Small intestine (tissue), 7 donors: ENCODE measurements around the gene CD244. TPM values are rescaled to one million over a fixed set of nuclear protein-coding genes. Genes with fewer than 3 reads are reported as not detected.
"Not testable (repeated sequence)": the region's sequence is repeated elsewhere in the genome, so short reads cannot be mapped to it uniquely, and the experiment has no call there.

Experiments used
- DNase-seq, 2 donors: peaks; one replicate each; pipeline versions ENCODE4 v3.0.0 to v3.0.0-alpha.2; 2013
- FAIRE-seq: peaks from 2 replicates; lab custom pipeline; 2012; peaks lifted over from hg19 to GRCh38; lab: Jason Lieb, UNC
- H3K27ac ChIP-seq, 3 donors: one replicate each; pipeline ENCODE4 v1.5.1; 2013; ENCODE audit warnings: low read length in 2 of 3, mild to moderate bottlenecking in 2 of 3, control low read depth in 1 of 3, inconsistent platforms in 1 of 3, low read depth in 1 of 3, moderate library complexity in 1 of 3
- H3K27me3 ChIP-seq, 3 donors: one replicate each; pipeline ENCODE4 v1.6.1; 2013; ENCODE audit warnings: low read length in 3 of 3, inconsistent platforms in 1 of 3; ENCODE audit not compliant: control insufficient read depth in 3 of 3, insufficient read depth in 3 of 3
- H3K36me3 ChIP-seq, 3 donors: one replicate each; pipeline ENCODE4 v1.6.1; 2013; ENCODE audit warnings: low read length in 3 of 3, inconsistent platforms in 1 of 3, low read depth in 1 of 3, mild to moderate bottlenecking in 1 of 3, moderate library complexity in 1 of 3; ENCODE audit not compliant: control insufficient read depth in 3 of 3, insufficient read depth in 2 of 3
- H3K4me1 ChIP-seq, 3 donors: one replicate each; pipeline ENCODE4 v1.6.1; 2013; ENCODE audit warnings: low read length in 2 of 3, inconsistent platforms in 1 of 3, low read depth in 1 of 3, mild to moderate bottlenecking in 1 of 3, moderate library complexity in 1 of 3; ENCODE audit not compliant: control insufficient read depth in 3 of 3, insufficient read depth in 2 of 3
- H3K4me3 ChIP-seq, 3 donors: one replicate each; pipeline ENCODE4 v1.5.1; 2013; ENCODE audit warnings: low read length in 3 of 3, control low read depth in 1 of 3, inconsistent platforms in 1 of 3, low read depth in 1 of 3, mild to moderate bottlenecking in 1 of 3, moderate library complexity in 1 of 3
- H3K9me3 ChIP-seq, 2 donors: one replicate each; pipeline ENCODE4 v1.6.1; 2013; ENCODE audit warnings: low read depth in 1 of 2, low read length in 1 of 2; ENCODE audit not compliant: control insufficient read depth in 2 of 2, insufficient read depth in 1 of 2
- WGBS, 3 donors: extraction: QIAGEN DNeasy Blood & Tissue Kit; methylation state at CpG; one replicate each; pipeline ENCODE4 v1.1.7; 2013; 5-methylcytosine and 5-hydroxymethylcytosine counted together
- polyA plus RNA-seq, 4 donors: library from polyadenylated mRNA; stranded (reverse) in 3 of 4; unstranded in 1 of 4; fragments of 200-250 nt in 3 of 4; fragments of 120-200 nt in 1 of 4; gene quantifications; one replicate each; pipeline versions ENCODE4 v1.2.1 to v1.2.3, GENCODE V29; 2013
- donor health status: healthy with polysubstance abuse.
- donor health status: control.
- donor health status: control.
- donor health status: Bipolar disorder and iron deficiency.
- donor health status: healthy.

Gene CD244
- polyA plus RNA-seq, 4 donors = 0.39 to 3.2 (median 1.1) TPM

- not testable (repeated sequence) for H3K4me1 ChIP-seq, H3K36me3 ChIP-seq, H3K4me3 ChIP-seq, FAIRE-seq, H3K9me3 ChIP-seq, H3K27ac ChIP-seq, DNase-seq, H3K27me3 ChIP-seq
- 61 to 80% (median 79%) methylated on average over 1 of the region's 1 CpG for WGBS, 3 donors
Measured at GRCh38 chr1:160902251-160902650, 39.6 kb upstream of the CD244 start.

DNA sequence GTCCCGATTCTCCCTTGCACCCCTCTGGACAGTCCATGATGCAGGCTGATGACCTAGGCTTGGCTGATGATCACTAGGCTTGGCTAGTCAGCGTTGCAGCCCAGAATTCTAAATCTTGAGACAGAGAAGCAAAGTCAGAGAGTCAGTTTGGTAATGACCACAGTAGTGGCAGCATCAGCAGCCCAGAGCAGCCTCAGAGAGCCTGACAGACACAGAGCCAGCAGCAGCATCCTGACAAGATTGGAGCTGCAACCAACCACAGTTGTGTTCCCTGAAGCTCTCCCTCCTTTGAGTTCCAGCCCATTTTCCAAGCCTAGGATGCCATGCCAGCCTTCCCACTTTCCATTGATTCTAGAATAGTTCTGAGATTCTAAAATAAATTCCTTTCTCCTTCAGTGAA, 39.1 kb upstream of the CD244 start:
- Histone ChIP-seq H3K36me3 (no peaks in the 10 kb centered on the region), H3K27me3 (no peaks in the 10 kb centered on the region), H3K9me3 (no peaks in the 10 kb centered on the region), H3K27ac (no peak overlapping the region), H3K4me3 (no peak overlapping the region), H3K4me1 (peaks cover 0 to 5% (median 2%) of the 10 kb centered on the region in 3 donors)
- DNase-seq (no peak), FAIRE-seq (no peak)
- 81 to 86% (median 82%) methylated on average over 2 of the region's 2 CpGs for WGBS, 3 donors

DNA sequence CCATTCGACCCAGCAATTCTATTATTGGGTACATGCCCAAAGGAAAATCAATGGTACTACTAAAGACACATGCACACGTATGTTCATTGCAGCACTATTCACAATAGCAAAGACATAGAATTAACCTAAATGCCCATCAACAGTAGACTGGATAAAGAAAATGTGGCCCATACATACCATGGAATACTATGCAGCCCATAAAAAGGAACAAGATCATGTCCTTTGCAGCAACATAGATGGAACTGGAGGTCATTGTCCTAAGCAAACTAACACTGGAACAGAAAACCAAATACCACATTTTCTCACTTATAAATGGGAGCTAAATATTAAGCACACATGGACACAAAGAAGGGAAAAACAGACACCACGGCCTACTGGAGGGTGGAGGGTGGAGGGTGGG, 38.0 kb upstream of the CD244 start:
- not testable (repeated sequence) for H3K9me3 ChIP-seq, H3K4me1 ChIP-seq, H3K36me3 ChIP-seq, H3K27me3 ChIP-seq, H3K4me3 ChIP-seq, DNase-seq, H3K27ac ChIP-seq, FAIRE-seq
- 66 to 88% (median 67%) methylated on average over 3 of the region's 3 CpGs for WGBS, 3 donors

GRCh38 chr1:160894368-160895135, 31.9 kb upstream of the CD244 start:
- DNase-seq, H3K36me3 ChIP-seq, H3K4me3 ChIP-seq, H3K27ac ChIP-seq, FAIRE-seq, H3K4me1 ChIP-seq, H3K27me3 ChIP-seq, H3K9me3 ChIP-seq: not testable (repeated sequence)
- 94 to 97% (median 95%) methylated on average over 18 of the region's 18 CpGs for WGBS, 3 donors

- Histone ChIP-seq H3K27ac (no peak overlapping the region), H3K36me3 (no peaks in the 10 kb centered on the region), H3K4me1 (no peaks in the 10 kb centered on the region), H3K4me3 (no peak overlapping the region), H3K9me3 (peaks cover 0 to 8% of the 10 kb centered on the region in 2 donors), H3K27me3 (peaks cover 0 to 1% (median 0%) of the 10 kb centered on the region in 3 donors)
- DNase-seq (peak in 1 of 2 donors; percentile 33), FAIRE-seq (no peak)
- 43 to 66% (median 49%) methylated on average over 2 of the region's 2 CpGs for WGBS, 3 donors
Measured at GRCh38 chr1:160891474-160891873, 28.8 kb upstream of the CD244 start.

GRCh38 chr1:160888926-160889325, 26.2 kb upstream of the CD244 start:
- peaks cover 0 to 1% (median 0%) of the 10 kb centered on the region in 3 donors for H3K27me3 ChIP-seq
- no peak for FAIRE-seq
- no peak overlapping the region for H3K4me3 ChIP-seq
- no peaks in the 10 kb centered on the region for H3K4me1 ChIP-seq
- no peak overlapping the region for H3K27ac ChIP-seq
- H3K9me3 ChIP-seq = peaks cover 0 to 5% of the 10 kb centered on the region in 2 donors
- no peak for DNase-seq
- 25 to 33% (median 26%) methylated on average over 2 of the region's 2 CpGs for WGBS, 3 donors
- no peaks in the 10 kb centered on the region for H3K36me3 ChIP-seq

GRCh38 chr1:160887071-160887470, 24.4 kb upstream of the CD244 start:
- no peak for DNase-seq
- no peak for FAIRE-seq
- WGBS, 3 donors = 85 to 88% (median 88%) methylated on average over 2 of the region's 2 CpGs
- no peaks in the 10 kb centered on the region for H3K36me3 ChIP-seq
- H3K4me1 ChIP-seq = no peaks in the 10 kb centered on the region
- H3K9me3 ChIP-seq = no peaks in the 10 kb centered on the region
- H3K27me3 ChIP-seq = peaks cover 0 to 4% (median 0%) of the 10 kb centered on the region in 3 donors
- no peak overlapping the region for H3K4me3 ChIP-seq
- no peak overlapping the region for H3K27ac ChIP-seq

- Histone ChIP-seq H3K27me3 (peaks cover 0 to 4% (median 0%) of the 10 kb centered on the region in 3 donors), H3K27ac (no peak within 1 kb of the TSS), H3K4me3 (no peak within 1 kb of the TSS), H3K36me3 (no peaks in the 10 kb centered on the region), H3K9me3 (no peaks in the 10 kb centered on the region), H3K4me1 (no peaks in the 10 kb centered on the region)
- 39 to 53% (median 49%) methylated on average over 5 of the region's 5 CpGs for WGBS, 3 donors
- peak in 1 of 2 donors; percentile 23 for DNase-seq
- FAIRE-seq = no peak
Measured at GRCh38 chr1:160885042-160885441, 22.4 kb upstream of the CD244 start, which contains the start of gene ITLN1. Gene ITLN1 (minus strand): TSS chr1:160885180. CDS start chr1:160884877, 303 bp downstream.
